Measurements from ENCODE around the gene IGSF9.

- TF ChIP-seq, protein P1, sequence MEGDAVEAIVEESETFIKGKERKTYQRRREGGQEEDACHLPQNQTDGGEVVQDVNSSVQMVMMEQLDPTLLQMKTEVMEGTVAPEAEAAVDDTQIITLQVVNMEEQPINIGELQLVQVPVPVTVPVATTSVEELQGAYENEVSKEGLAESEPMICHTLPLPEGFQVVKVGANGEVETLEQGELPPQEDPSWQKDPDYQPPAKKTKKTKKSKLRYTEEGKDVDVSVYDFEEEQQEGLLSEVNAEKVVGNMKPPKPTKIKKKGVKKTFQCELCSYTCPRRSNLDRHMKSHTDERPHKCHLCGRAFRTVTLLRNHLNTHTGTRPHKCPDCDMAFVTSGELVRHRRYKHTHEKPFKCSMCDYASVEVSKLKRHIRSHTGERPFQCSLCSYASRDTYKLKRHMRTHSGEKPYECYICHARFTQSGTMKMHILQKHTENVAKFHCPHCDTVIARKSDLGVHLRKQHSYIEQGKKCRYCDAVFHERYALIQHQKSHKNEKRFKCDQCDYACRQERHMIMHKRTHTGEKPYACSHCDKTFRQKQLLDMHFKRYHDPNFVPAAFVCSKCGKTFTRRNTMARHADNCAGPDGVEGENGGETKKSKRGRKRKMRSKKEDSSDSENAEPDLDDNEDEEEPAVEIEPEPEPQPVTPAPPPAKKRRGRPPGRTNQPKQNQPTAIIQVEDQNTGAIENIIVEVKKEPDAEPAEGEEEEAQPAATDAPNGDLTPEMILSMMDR (IDR thresholded peaks at IDR 0.05; ENCODE audit: poor library complexity, severe bottlenecking) = no peak
- no peak for TF ChIP-seq TAF1 (IDR thresholded peaks at IDR 0.05; ENCODE audit: low read depth)
- no peak for TF ChIP-seq POLR2AphosphoS5 (IDR thresholded peaks at IDR 0.05)
- TF ChIP-seq, protein P2, sequence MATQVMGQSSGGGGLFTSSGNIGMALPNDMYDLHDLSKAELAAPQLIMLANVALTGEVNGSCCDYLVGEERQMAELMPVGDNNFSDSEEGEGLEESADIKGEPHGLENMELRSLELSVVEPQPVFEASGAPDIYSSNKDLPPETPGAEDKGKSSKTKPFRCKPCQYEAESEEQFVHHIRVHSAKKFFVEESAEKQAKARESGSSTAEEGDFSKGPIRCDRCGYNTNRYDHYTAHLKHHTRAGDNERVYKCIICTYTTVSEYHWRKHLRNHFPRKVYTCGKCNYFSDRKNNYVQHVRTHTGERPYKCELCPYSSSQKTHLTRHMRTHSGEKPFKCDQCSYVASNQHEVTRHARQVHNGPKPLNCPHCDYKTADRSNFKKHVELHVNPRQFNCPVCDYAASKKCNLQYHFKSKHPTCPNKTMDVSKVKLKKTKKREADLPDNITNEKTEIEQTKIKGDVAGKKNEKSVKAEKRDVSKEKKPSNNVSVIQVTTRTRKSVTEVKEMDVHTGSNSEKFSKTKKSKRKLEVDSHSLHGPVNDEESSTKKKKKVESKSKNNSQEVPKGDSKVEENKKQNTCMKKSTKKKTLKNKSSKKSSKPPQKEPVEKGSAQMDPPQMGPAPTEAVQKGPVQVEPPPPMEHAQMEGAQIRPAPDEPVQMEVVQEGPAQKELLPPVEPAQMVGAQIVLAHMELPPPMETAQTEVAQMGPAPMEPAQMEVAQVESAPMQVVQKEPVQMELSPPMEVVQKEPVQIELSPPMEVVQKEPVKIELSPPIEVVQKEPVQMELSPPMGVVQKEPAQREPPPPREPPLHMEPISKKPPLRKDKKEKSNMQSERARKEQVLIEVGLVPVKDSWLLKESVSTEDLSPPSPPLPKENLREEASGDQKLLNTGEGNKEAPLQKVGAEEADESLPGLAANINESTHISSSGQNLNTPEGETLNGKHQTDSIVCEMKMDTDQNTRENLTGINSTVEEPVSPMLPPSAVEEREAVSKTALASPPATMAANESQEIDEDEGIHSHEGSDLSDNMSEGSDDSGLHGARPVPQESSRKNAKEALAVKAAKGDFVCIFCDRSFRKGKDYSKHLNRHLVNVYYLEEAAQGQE (IDR thresholded peaks at IDR 0.05; ENCODE audit: borderline replicate concordance) = no peak
- TF ChIP-seq EZH2 (IDR thresholded peaks at IDR 0.05; ENCODE audit: borderline replicate concordance, insufficient read depth, low read length, poor library complexity, severe bottlenecking) = no peak
- TF ChIP-seq RAD21 (conservative IDR thresholded peaks at IDR 0.05) = no peak
- TF ChIP-seq EP300 (conservative IDR thresholded peaks at IDR 0.05; ENCODE audit: poor library complexity, severe bottlenecking) = no peak
- no peak for TF ChIP-seq MXI1 (conservative IDR thresholded peaks at IDR 0.05; ENCODE audit: poor library complexity, severe bottlenecking)
Observed at GRCh38 chr1:159946242-159947187, 1.1 kb upstream of the IGSF9 start.

Data from neural cell (in vitro differentiated cells).